ENCODE measurements around the gene CLASP1.

The CLASP1 gene

GRCh38 chr2:121599963-121600651 lies 49.2 kb downstream of the CLASP1 start:
- TF ChIP-seq ZFX (IDR thresholded peaks at IDR 0.05) (no peak), CTCF (conservative IDR thresholded peaks at IDR 0.05) (no peak)
- H3K27ac ChIP-seq, result no peak overlapping the region

DNA sequence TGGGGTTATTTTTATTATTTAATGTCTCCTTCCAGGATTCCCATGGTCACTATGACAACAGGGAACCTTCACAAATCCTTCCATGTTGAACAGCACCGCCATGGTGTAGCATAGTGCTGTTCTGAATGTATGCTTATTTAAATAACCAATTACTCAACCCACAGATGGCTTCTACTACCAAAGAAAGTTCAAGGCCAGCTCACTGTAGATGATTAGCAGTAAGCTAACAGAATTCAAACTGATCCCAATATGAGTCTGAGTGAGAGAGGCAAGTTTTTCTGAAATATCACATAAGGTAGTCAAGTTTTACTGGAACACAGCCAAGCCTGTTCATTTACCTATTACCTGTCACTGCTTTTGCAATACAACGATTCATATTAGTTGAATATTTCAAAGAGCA lies 51.2 kb downstream of the CLASP1 start:
- H3K27ac ChIP-seq, result no peak overlapping the region
- no peak for TF ChIP-seq CTCF (conservative IDR thresholded peaks at IDR 0.05)
- no peak for TF ChIP-seq ZFX (IDR thresholded peaks at IDR 0.05)

- TF ChIP-seq CTCF (conservative IDR thresholded peaks at IDR 0.05), result peak; percentile 79
- TF ChIP-seq ZFX (IDR thresholded peaks at IDR 0.05), result no peak
- peak overlapping the region; percentile 21; the same call in 1 of the 2 replicates for H3K27ac ChIP-seq
Observed at GRCh38 chr2:121596221-121597080, 52.8 kb downstream of the CLASP1 start.

- TF ChIP-seq ZFX (IDR thresholded peaks at IDR 0.05) (no peak), CTCF (conservative IDR thresholded peaks at IDR 0.05) (no peak)
- H3K27ac ChIP-seq, result no peak overlapping the region
Observed at GRCh38 chr2:121595012-121595891, 54.0 kb downstream of the CLASP1 start.

DNA sequence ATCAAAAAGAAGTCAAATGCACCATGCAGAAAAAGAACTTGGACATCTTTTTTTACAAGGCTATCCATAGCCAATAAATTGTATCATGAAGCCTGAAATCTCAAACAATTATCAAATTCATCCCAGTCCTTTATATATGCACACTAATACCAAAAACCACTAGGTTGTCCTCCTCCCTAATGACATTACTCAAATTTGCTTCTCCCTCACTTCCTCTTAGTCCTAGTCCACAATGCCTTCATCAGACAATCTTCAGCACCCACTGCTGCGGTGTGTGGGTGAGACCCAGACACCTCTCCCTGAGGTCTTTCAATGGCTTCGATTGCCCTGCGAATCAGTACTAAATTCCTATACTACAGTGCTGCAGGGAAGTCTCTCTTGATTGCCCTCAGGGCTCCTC lies 58.1 kb downstream of the CLASP1 start:
- H3K27ac ChIP-seq, result no peak overlapping the region
- no peak for TF ChIP-seq CTCF (conservative IDR thresholded peaks at IDR 0.05)
- TF ChIP-seq ZFX (IDR thresholded peaks at IDR 0.05), result no peak

DNA sequence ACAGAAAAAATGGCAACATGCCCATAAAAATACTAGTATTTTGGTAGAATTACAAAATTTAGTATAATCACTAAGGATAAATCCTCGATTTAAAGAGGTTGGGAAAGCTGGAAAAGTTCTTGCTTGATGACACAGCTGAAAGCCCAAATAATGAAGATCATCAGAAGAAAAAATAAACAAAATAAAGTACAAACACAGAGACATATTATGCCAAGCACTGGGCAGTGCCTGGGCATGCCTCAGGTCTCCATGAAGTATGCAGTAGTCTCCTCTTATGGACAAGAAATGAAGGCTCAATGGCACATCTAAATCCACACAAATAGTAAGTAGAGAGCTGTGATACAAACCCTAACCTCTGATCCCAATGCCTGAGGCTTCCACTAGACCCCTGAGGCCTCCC lies 60.9 kb downstream of the CLASP1 start:
- H3K27ac ChIP-seq, result peak overlapping the region; percentile 45
- TF ChIP-seq CTCF (conservative IDR thresholded peaks at IDR 0.05) (no peak), ZFX (IDR thresholded peaks at IDR 0.05) (no peak)
